GM18517 (cell line): Measurements from ENCODE around the gene COL5A1.
"Not testable (repeated sequence)": the region's sequence is repeated elsewhere in the genome, so short reads cannot be mapped to it uniquely, and the experiment has no call there.

ENCODE experiments used
- ATAC-seq: cut with Tn5 transposase; IDR thresholded peaks from one replicate; pipeline ENCODE4 v1.9.1; 2021; ENCODE audit warnings: mild to moderate bottlenecking, moderate library complexity; ENCODE audit not compliant: unreplicated experiment

Gene COL5A1

GRCh38 chr9:134670851-134671281 is 29.3 kb downstream of the COL5A1 start:
- no peak for ATAC-seq

- ATAC-seq, result no peak
These were observed 29.9 kb downstream of the COL5A1 start for GRCh38 chr9:134671341-134672113.

- no peak for ATAC-seq
These were observed 34.8 kb downstream of the COL5A1 start for GRCh38 chr9:134676361-134676760.

GRCh38 chr9:134676886-134677285 is 35.3 kb downstream of the COL5A1 start:
- ATAC-seq, result no peak

GRCh38 chr9:134677743-134678142 is 36.1 kb downstream of the COL5A1 start:
- no peak for ATAC-seq

- no peak for ATAC-seq
These were observed 36.6 kb downstream of the COL5A1 start for GRCh38 chr9:134678206-134678605.

- ATAC-seq, result no peak
These were observed 37.3 kb downstream of the COL5A1 start for GRCh38 chr9:134678666-134679443.

GRCh38 chr9:134679616-134680392 is 38.2 kb downstream of the COL5A1 start:
- ATAC-seq, result no peak

- no peak for ATAC-seq
These were observed 38.9 kb downstream of the COL5A1 start for GRCh38 chr9:134680393-134681060.

GRCh38 chr9:134681061-134681661 is 39.6 kb downstream of the COL5A1 start:
- ATAC-seq, result no peak

- no peak for ATAC-seq
These were observed 40.4 kb downstream of the COL5A1 start for GRCh38 chr9:134682026-134682425.

- no peak for ATAC-seq
These were observed 41.2 kb downstream of the COL5A1 start for GRCh38 chr9:134682651-134683364.

- no peak for ATAC-seq
These were observed 42.2 kb downstream of the COL5A1 start for GRCh38 chr9:134683714-134684374.

GRCh38 chr9:134684375-134684723 is 42.7 kb downstream of the COL5A1 start:
- ATAC-seq, result no peak

GRCh38 chr9:134684941-134685340 is 43.3 kb downstream of the COL5A1 start:
- ATAC-seq, result not testable (repeated sequence)

GRCh38 chr9:134685784-134686183 is 44.2 kb downstream of the COL5A1 start:
- ATAC-seq, result no peak

GRCh38 chr9:134686896-134687295 is 45.3 kb downstream of the COL5A1 start:
- ATAC-seq, result no peak

- no peak for ATAC-seq
These were observed 46.0 kb downstream of the COL5A1 start for GRCh38 chr9:134687556-134687955.

GRCh38 chr9:134688231-134688630 is 46.6 kb downstream of the COL5A1 start:
- ATAC-seq, result no peak
